ENCODE results near the gene MAPK4.

DNA sequence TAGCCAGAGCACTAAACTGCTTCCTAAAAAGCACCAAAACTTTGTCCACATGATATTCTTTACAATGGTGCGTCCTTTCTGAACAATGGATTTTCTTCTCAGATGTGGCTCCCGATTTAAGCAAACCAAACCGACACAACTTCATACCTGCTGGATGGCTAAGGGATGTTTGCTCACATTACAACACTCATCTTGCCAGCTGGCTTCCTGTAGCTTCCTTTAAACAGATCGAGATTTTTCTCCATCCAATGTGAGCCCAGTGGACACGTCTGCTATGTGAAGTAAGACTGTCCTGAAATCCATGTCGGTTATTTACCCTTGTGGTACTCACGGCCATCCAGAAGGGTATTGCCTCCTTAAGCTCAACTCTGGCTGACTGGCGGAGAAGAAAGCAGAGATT is 126.5 kb downstream of the MAPK4 start:
- TF ChIP-seq, protein P1, sequence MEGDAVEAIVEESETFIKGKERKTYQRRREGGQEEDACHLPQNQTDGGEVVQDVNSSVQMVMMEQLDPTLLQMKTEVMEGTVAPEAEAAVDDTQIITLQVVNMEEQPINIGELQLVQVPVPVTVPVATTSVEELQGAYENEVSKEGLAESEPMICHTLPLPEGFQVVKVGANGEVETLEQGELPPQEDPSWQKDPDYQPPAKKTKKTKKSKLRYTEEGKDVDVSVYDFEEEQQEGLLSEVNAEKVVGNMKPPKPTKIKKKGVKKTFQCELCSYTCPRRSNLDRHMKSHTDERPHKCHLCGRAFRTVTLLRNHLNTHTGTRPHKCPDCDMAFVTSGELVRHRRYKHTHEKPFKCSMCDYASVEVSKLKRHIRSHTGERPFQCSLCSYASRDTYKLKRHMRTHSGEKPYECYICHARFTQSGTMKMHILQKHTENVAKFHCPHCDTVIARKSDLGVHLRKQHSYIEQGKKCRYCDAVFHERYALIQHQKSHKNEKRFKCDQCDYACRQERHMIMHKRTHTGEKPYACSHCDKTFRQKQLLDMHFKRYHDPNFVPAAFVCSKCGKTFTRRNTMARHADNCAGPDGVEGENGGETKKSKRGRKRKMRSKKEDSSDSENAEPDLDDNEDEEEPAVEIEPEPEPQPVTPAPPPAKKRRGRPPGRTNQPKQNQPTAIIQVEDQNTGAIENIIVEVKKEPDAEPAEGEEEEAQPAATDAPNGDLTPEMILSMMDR (IDR thresholded peaks at IDR 0.05): no peak
- TF ChIP-seq POLR2AphosphoS5 (IDR thresholded peaks at IDR 0.05): no peak

Measured in prostate gland (tissue), 2 donors.